Keratinocyte (primary cell): Measurements from ENCODE around the gene TNS2. TPM values are rescaled to one million over a fixed set of nuclear protein-coding genes. Genes with fewer than 3 reads are reported as not detected.

Source experiments
- DNase-seq: peaks from one replicate; pipeline ENCODE4 v3.0.0-alpha.2; 2011; ENCODE audit warnings: low read depth, missing footprints, low spot score
- FAIRE-seq: peaks from 2 replicates; lab custom pipeline; 2011; peaks lifted over from hg19 to GRCh38; lab: Jason Lieb, UNC
- H2AFZ ChIP-seq: 2 replicates; pipeline ENCODE4 v1.6.0; 2012; ENCODE audit warnings: low read length, control low read depth, inconsistent platforms; ENCODE audit not compliant: control insufficient read depth
- H3K27ac ChIP-seq: 2 replicates; pipeline ENCODE4 v1.5.1; 2011; ENCODE audit warnings: low read length; ENCODE audit not compliant: control insufficient read depth, insufficient read depth
- H3K27me3 ChIP-seq: 3 replicates; pipeline ENCODE4 v1.6.0; 2011; ENCODE audit warnings: low read length; ENCODE audit not compliant: control insufficient read depth, insufficient read depth; ENCODE audit errors: extremely low read depth
- H3K36me3 ChIP-seq, 2 experiments: 2 replicates in 1 of 2; 3 replicates in 1 of 2; pipeline ENCODE4 v1.5.1; 2011; ENCODE audit warnings: low read length in 2 of 2, mild to moderate bottlenecking in 1 of 2; ENCODE audit not compliant: control insufficient read depth in 2 of 2, insufficient read depth in 2 of 2; ENCODE audit errors: extremely low read depth in 1 of 2
- H3K4me1 ChIP-seq: 3 replicates; pipeline ENCODE4 v1.5.1; 2011; ENCODE audit warnings: low read length; ENCODE audit not compliant: control insufficient read depth, insufficient read depth; ENCODE audit errors: extremely low read depth
- H3K4me2 ChIP-seq: 3 replicates; pipeline ENCODE4 v1.6.0; 2011; ENCODE audit warnings: low read depth, low read length; ENCODE audit not compliant: control insufficient read depth, insufficient read depth; ENCODE audit errors: extremely low read depth
- H3K4me3 ChIP-seq, 3 experiments: fragments of 200-600 bp in 1 of 3; sonication (generic) in 1 of 3; 2 replicates in 2 of 3; 3 replicates in 1 of 3; pipeline ENCODE4 v1.5.1; 2011 to 2016; ENCODE audit warnings: low read length in 3 of 3, mild to moderate bottlenecking in 3 of 3, control low read depth in 2 of 3, inconsistent platforms in 1 of 3, low read depth in 1 of 3, mixed read lengths in 1 of 3, mixed run types in 1 of 3, moderate library complexity in 1 of 3; ENCODE audit not compliant: control insufficient read depth in 2 of 3, insufficient read depth in 2 of 3; ENCODE audit errors: extremely low read depth in 1 of 3
- H3K79me2 ChIP-seq: 2 replicates; pipeline ENCODE4 v1.6.0; 2012; ENCODE audit warnings: low read length; ENCODE audit not compliant: control insufficient read depth, insufficient read depth
- H3K9ac ChIP-seq: 3 replicates; pipeline ENCODE4 v1.6.0; 2011; ENCODE audit warnings: low read length; ENCODE audit not compliant: control insufficient read depth, insufficient read depth; ENCODE audit errors: extremely low read depth
- H3K9me1 ChIP-seq: 3 replicates; pipeline ENCODE4 v1.6.0; 2011; ENCODE audit warnings: low read length; ENCODE audit not compliant: control insufficient read depth, insufficient read depth; ENCODE audit errors: extremely low read depth
- H3K9me3 ChIP-seq: 2 replicates; pipeline ENCODE4 v1.5.1; 2012; ENCODE audit warnings: low read depth, low read length; ENCODE audit not compliant: control insufficient read depth
- H4K20me1 ChIP-seq: 3 replicates; pipeline ENCODE4 v1.6.0; 2011; ENCODE audit warnings: low read length; ENCODE audit not compliant: control insufficient read depth, insufficient read depth; ENCODE audit errors: extremely low read depth
- EZH2 ChIP-seq: IDR thresholded peaks from one replicate; pipeline ENCODE4 v1.6.1; 2012; ENCODE audit warnings: inconsistent platforms, mild to moderate bottlenecking, low read length, moderate library complexity
- dilution Hi-C: fragments of 300-500 bp; cut with MboI; formaldehyde crosslinking; loops from one replicate; pipeline ENCODE4 v1.7.0; 2020; ENCODE audit warnings: low sequenced_read_pairs; ENCODE audit not compliant: extremely low pct_ligation_motif_present
- polyA plus RNA-seq, 5 experiments: library from polyadenylated mRNA; depleted of rRNA in 3 of 5; stranded (reverse) in 3 of 5; stranded (forward) in 1 of 5; unstranded in 1 of 5; fragments of >200 nt; gene quantifications; 1 replicate in 1 of 5; 2 replicates in 3 of 5; 3 replicates in 1 of 5; pipeline versions ENCODE4 v1.2.1 to v1.2.3, GENCODE V29; 2011 to 2012; ENCODE audit warnings: missing spikeins in 2 of 5, low read depth in 1 of 5, low replicate concordance in 1 of 5
- TF ChIP-seq, protein P1 (sequence below), 3 experiments: IDR thresholded peaks in 1 of 3; conservative IDR thresholded peaks in 1 of 3; optimal IDR thresholded peaks in 1 of 3; 2 replicates in 2 of 3; 3 replicates in 1 of 3; pipeline versions ENCODE3 to v1.5.1; 2011; ENCODE audit warnings: low read length in 3 of 3, mild to moderate bottlenecking in 3 of 3, moderate library complexity in 2 of 3, control low read depth in 1 of 3, inconsistent platforms in 1 of 3; ENCODE audit not compliant: insufficient read depth in 2 of 3; ENCODE audit errors: extremely low read depth in 1 of 3

Gene TNS2
- polyA plus RNA-seq, 1 donor (not counting 4 experiments of a cell fraction or from before 2014, with no cell fraction given) = 0.80 TPM

DNA sequence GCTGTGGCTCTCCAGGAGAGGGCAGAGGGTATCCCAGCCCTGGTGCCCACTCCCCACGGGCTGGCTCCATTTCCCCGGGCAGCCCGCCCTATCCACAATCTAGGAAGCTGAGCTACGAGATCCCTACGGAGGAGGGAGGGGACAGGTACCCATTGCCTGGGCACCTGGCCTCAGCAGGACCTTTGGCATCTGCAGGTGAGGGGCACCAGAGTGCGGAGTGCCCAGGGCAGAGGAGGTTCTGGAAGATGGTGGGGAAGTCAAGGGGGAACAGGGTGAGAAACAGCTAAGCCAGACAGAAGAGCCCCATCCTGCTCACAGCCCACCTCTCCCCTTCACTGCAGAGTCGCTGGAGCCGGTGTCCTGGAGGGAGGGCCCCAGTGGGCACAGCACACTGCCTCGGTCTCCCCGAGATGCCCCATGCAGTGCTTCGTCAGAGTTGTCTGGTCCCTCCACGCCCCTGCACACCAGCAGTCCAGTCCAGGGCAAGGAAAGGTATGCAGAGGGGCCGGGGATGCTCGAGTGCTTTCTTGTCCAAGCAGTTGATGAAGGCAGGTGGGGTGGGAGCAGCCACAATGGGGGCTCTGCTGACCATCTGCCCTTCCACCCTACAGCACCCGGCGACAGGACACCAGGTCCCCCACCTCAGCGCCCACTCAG is 10.3 kb downstream of the TNS2 start:
- no peak for FAIRE-seq
- no peak for DNase-seq
- dilution Hi-C loops = no loop called here
- H3K4me3 ChIP-seq = no peak overlapping the region
- TF ChIP-seq, protein P1, sequence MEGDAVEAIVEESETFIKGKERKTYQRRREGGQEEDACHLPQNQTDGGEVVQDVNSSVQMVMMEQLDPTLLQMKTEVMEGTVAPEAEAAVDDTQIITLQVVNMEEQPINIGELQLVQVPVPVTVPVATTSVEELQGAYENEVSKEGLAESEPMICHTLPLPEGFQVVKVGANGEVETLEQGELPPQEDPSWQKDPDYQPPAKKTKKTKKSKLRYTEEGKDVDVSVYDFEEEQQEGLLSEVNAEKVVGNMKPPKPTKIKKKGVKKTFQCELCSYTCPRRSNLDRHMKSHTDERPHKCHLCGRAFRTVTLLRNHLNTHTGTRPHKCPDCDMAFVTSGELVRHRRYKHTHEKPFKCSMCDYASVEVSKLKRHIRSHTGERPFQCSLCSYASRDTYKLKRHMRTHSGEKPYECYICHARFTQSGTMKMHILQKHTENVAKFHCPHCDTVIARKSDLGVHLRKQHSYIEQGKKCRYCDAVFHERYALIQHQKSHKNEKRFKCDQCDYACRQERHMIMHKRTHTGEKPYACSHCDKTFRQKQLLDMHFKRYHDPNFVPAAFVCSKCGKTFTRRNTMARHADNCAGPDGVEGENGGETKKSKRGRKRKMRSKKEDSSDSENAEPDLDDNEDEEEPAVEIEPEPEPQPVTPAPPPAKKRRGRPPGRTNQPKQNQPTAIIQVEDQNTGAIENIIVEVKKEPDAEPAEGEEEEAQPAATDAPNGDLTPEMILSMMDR (optimal IDR thresholded peaks at IDR 0.05 in 1 of 3, IDR thresholded peaks at IDR 0.05 in 1 of 3, conservative IDR thresholded peaks at IDR 0.05 in 1 of 3; ENCODE audit: extremely low read depth in 1 of 3, insufficient read depth in 2 of 3, low read length in 3 of 3) = no peak
- no peak for TF ChIP-seq EZH2
- H3K9me1 ChIP-seq = no peaks in the 10 kb centered on the region
- no peaks in the 10 kb centered on the region for H3K4me1 ChIP-seq
- H3K27ac ChIP-seq = no peak overlapping the region
- H2AFZ ChIP-seq = no peak overlapping the region
- H3K4me2 ChIP-seq = no peak overlapping the region
- H3K27me3 ChIP-seq = no peaks in the 10 kb centered on the region
- no peak overlapping the region for H3K9ac ChIP-seq
- no peaks in the 10 kb centered on the region for H3K79me2 ChIP-seq
- H4K20me1 ChIP-seq = no peaks in the 10 kb centered on the region
- no peaks in the 10 kb centered on the region for H3K9me3 ChIP-seq
- H3K36me3 ChIP-seq = peaks cover 5 to 6% of the 10 kb centered on the region in 2 experiments

DNA sequence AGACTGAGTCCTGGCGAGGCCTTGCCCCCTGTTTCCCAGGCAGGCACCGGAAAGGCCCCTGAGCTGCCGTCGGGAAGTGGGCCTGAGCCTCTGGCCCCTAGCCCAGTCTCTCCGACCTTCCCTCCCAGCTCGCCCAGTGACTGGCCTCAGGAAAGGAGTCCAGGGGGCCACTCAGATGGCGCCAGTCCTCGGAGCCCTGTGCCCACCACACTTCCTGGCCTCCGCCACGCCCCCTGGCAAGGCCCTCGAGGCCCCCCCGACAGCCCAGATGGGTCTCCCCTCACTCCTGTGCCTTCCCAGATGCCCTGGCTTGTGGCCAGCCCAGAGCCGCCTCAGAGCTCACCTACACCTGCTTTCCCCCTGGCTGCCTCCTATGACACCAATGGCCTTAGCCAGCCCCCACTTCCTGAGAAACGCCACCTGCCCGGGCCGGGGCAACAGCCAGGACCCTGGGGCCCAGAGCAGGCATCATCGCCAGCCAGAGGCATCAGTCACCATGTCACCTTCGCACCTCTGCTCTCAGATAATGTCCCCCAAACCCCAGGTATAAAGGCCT is 10.9 kb downstream of the TNS2 start:
- H3K4me1 ChIP-seq = no peaks in the 10 kb centered on the region
- H3K36me3 ChIP-seq = peaks cover 11 to 12% of the 10 kb centered on the region in 2 experiments
- dilution Hi-C loops = no loop called here
- no peaks in the 10 kb centered on the region for H3K9me3 ChIP-seq
- H3K27ac ChIP-seq = no peak overlapping the region
- no peaks in the 10 kb centered on the region for H3K27me3 ChIP-seq
- FAIRE-seq (no peak), DNase-seq (no peak)
- H3K4me2 ChIP-seq = no peak overlapping the region
- no peaks in the 10 kb centered on the region for H3K9me1 ChIP-seq
- no peak overlapping the region for H3K4me3 ChIP-seq
- no peaks in the 10 kb centered on the region for H3K79me2 ChIP-seq
- peaks cover 4% of the 10 kb centered on the region for H4K20me1 ChIP-seq
- no peak overlapping the region for H3K9ac ChIP-seq
- TF ChIP-seq EZH2 = no peak
- TF ChIP-seq, protein P1 (optimal IDR thresholded peaks at IDR 0.05 in 1 of 3, IDR thresholded peaks at IDR 0.05 in 1 of 3, conservative IDR thresholded peaks at IDR 0.05 in 1 of 3; ENCODE audit: extremely low read depth in 1 of 3, insufficient read depth in 2 of 3, low read length in 3 of 3) = no peak
- no peak overlapping the region for H2AFZ ChIP-seq
